ENCODE measurements around the gene KAZALD1. TPM values are rescaled to one million over a fixed set of nuclear protein-coding genes. Genes with fewer than 3 reads are reported as not detected.

Gene KAZALD1
- total RNA-seq, 4 donors from 2014 or later: 0.98 to 4.9 (median 3.7) TPM

DNA sequence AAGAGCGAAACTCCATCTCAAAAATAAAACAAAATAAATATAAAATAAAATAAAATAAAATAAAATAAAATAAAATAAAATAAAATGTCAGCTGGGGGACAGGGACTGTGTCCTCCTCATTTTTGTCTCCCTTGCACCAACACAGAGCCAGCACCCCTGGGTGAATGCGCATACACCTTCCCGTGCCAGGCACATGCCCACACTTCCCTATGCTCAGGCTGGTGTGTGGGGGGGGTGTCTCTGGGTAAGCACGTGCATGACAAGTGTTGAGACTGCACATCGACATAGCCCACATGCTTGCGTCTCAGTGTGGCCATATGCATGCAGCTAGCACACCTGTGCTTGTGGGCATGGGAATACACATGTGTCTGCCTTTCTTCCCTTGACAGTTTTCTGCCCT, 44.6 kb downstream of the KAZALD1 start:
- TF ChIP-seq, protein P1, sequence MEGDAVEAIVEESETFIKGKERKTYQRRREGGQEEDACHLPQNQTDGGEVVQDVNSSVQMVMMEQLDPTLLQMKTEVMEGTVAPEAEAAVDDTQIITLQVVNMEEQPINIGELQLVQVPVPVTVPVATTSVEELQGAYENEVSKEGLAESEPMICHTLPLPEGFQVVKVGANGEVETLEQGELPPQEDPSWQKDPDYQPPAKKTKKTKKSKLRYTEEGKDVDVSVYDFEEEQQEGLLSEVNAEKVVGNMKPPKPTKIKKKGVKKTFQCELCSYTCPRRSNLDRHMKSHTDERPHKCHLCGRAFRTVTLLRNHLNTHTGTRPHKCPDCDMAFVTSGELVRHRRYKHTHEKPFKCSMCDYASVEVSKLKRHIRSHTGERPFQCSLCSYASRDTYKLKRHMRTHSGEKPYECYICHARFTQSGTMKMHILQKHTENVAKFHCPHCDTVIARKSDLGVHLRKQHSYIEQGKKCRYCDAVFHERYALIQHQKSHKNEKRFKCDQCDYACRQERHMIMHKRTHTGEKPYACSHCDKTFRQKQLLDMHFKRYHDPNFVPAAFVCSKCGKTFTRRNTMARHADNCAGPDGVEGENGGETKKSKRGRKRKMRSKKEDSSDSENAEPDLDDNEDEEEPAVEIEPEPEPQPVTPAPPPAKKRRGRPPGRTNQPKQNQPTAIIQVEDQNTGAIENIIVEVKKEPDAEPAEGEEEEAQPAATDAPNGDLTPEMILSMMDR (IDR thresholded peaks at IDR 0.05; ENCODE audit: low read depth): no peak

DNA sequence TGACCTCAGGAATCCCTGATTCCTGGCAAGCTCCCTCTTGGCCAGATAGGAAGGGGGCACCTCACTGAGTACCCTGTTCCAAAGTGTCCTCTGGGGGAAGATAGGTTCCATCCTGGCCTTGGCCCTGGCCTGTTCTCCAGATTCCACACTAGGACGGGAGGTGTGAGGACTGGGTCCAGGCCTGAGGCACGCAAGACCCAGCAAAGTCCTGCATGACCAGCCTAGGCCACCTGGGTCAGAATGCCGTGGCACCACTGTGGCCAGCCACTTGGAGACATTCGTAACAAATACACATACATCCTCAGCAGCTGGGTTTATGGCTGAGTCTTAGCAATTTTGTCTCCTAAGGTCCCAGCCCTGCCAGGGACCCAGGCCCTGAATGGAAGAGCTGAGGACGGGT, 46.0 kb downstream of the KAZALD1 start:
- TF ChIP-seq, protein P1 (IDR thresholded peaks at IDR 0.05; ENCODE audit: low read depth): no peak

DNA sequence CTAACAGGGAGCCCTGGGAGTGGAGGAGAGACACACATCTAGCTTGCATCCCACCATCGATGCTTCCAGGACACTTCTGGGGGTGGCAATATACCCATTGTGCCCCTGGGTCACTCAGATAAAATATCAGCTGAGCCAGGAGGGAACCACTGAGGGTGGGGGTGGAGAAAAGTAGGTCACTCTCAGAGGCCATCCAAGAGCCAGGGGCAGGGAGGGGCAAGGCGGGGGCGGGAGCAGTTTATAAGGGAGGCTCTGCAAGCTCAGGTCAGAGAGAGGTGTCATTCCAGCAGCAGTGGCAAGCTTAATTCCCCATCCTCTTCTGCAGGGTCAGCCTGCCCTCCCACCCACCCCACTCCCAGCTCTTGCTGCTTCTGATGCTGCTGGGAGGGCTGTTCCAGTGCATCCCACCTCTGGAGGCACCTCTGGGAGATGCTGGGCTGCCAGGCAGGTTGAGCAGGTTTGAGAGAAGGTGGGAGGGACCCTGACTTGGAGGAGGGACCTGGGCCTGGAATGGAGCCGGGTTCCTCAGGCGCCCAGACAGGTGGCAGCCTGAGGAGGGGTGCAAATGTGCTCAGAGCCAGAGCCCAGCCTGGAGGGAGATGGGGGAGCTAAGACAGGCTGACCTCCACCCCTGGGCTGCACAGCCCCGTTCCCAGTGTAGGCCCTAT, 49.2 kb downstream of the KAZALD1 start:
- TF ChIP-seq, protein P1 (IDR thresholded peaks at IDR 0.05; ENCODE audit: low read depth): no peak

DNA sequence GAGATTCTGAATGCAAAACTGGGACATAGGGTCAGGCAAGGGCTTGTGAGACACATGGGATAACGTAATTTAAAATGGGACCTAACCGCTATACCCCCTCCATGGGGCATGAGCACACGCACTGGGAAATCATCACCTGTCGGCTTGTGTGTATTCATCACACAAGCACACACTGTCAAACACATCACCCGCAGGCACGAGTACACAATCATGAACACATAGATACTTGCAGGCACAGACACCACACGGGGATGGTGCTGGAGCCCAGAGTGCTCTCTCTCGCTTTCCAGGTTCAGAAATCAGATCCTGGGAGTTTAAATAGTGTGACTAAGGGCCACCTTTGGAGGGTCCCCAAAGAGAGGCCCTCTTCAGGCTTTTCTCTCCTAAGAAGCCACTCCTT, 49.8 kb downstream of the KAZALD1 start:
- TF ChIP-seq, protein P1 (IDR thresholded peaks at IDR 0.05; ENCODE audit: low read depth): no peak

DNA sequence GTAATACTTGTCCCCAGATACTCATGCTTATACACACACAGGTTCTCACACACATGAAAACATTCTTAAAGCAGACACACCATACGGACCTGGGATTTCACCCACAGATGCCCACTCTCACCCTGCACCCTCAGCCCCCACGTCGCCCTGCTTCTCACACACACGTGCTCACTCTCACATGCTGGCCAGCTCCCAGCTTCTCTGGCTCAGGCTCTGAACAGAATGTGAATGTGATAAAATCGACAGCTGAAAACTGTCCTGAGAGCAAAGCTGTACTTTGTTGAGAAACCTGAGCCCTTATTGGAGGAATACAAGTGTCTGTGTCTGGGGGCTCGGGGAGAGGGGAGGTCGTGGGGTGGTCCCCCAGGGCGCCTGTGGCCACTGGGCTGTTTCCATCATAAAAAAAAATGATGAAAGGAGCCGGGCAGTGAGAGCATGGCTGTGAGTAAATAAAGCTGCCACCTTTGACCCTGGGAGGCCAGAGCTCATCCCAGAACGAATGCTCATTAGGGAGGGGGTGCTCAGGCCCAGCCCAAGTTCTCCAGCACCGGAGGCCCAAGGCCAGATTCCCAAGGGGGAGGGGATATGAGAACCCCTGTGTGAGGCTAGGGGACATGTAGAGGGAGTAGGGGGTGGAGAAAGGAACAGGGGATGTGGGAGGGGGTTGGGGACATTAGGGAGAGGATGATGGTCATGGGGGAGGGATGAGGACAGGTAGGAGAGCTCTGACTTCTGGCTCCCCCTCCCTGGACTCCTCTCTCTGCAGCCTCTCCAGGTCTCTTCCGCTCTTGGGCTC, 51.2 kb downstream of the KAZALD1 start:
- TF ChIP-seq, protein P1 (IDR thresholded peaks at IDR 0.05; ENCODE audit: low read depth): no peak

DNA sequence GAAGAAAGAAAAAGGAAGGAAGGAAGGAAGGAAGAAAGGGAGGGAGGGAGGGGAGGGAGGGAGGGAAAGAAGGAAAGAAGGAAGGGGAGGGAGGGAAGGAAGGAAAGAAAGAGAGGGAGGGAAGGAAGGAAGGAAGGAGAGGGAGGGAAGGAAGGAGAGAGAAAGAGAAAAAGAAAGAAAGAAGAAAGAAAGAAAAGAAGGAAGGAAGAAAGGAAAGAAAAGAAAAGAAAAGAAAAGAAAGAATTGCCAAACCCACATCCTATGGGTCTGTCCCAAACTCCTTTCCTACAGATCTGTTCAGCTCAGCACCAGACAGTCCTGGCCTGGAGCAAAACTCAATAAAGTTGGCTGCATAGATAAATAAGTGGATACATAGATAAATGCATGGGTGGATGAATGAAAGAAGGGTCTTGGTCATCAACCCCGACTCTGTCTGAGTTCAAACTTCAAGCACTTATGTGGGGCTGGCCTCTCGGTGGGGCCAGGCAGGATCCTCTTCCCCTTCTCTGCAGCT, 52.2 kb downstream of the KAZALD1 start:
- TF ChIP-seq, protein P1 (IDR thresholded peaks at IDR 0.05; ENCODE audit: low read depth): no peak

DNA sequence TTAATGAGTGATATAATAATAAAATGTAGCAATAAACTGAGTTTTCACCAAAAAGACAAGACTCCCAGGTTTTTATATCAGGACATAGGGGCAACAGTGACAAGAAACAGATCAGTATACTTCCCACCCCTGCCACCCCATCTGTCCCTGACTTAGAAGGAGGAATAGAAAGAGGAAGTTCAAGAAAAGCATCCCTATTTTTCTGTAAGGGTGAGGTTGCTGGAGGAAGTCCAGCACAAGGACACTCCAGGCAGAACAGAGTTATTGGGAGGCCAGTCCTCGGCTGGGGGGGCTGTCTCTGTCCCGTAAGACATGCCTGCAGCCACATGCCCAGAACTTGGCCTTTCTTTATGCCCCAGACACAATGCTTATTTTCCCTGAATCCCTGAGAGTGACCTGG, 52.9 kb downstream of the KAZALD1 start:
- TF ChIP-seq, protein P1 (IDR thresholded peaks at IDR 0.05; ENCODE audit: low read depth): no peak
